HG03565 (cell line): ENCODE results near the gene USE1.

Source experiments
- ATAC-seq: cut with Tn5 transposase; IDR thresholded peaks from one replicate; pipeline ENCODE4 v1.9.1; 2021; ENCODE audit warnings: mild to moderate bottlenecking, moderate library complexity; ENCODE audit not compliant: unreplicated experiment

USE1 gene

DNA sequence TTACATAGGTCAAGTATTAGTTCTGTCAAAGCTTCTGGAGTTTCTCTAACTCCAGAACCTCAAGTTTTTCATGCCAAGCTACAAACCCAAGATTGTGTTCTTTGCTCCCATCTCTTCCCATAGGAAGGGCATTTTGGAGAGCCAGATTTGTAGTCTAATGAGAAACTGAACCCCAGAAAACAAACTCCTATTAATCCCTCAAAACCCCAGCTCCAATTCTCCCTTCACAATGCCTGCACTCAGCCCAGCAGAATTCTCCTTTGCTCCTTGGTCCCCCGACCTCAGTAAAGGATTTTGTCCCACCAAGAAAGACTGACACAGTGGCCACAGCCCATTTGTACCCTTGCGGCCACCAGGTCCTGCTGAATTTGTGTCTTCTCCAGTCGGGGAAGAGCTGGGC lies 41.0 kb downstream of the USE1 start:
- ATAC-seq: no peak

GRCh38 chr19:17259118-17259780 lies 44.1 kb downstream of the USE1 start:
- no peak for ATAC-seq

DNA sequence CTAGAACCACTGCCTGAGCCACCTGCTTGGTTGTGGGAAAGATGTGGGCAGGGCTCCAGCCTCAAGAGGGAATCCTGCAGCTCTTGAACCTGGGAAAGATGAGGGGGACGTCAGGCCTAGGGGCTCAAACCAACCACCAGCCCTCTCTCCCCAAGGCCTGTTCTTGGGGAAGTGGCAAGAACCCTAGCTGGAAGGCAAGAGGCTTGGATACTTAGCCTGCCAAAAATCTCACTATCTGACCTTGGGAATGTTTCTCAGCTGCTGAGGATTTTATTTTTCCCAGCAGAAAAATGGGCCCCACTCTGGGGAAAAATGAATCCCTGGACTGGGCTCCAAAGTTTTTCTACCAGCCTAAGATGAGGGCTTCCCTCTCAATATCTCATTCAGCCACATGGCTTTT lies 44.8 kb downstream of the USE1 start:
- no peak for ATAC-seq

- no peak for ATAC-seq
These were observed 45.7 kb downstream of the USE1 start for GRCh38 chr19:17260842-17261325.

DNA sequence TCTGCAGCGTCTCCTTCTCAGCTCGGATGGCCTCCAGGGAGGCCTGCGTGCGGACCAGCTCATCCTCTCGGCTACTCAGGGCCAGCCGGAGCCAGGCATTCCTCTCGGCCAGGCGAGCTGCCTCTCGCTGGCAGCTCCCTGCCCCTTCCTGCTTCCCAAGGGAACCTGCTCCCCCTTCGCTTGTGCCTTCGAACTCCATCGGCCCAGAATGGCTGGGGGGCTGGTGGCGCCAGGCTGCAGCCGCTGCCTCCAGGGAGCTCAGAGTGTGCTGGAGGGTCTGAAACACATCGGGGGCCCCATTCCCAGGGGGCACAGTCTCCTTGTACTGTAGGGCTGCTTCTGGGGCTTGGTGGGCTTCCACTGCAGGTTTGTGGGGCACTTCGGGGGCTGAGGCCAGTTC lies 47.4 kb downstream of the USE1 start:
- no peak for ATAC-seq

GRCh38 chr19:17263712-17264640 lies 48.8 kb downstream of the USE1 start:
- ATAC-seq: no peak

DNA sequence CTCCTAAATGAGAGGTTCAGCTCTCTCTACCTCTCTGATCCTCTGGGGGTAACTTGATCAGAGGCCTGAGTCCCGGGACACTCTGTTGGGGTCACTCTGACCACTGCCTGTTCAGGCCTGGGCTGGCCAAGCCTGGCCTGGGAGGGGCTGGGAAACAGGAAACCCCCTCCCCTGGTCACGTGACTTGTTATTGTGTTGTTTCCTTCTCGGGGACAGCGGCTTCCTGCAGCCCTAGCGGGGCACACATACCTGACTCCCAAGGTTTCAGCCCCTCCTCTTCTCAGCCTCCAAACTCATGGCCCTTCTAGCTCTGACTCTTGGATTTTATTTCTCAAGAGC lies 49.5 kb downstream of the USE1 start, which contains the start of gene USHBP1:
TSS of gene USHBP1 (minus strand) at position 105 of the 339 bp plus-strand sequence. CDS start 446 bp downstream, outside the sequence.
- ATAC-seq: no peak

DNA sequence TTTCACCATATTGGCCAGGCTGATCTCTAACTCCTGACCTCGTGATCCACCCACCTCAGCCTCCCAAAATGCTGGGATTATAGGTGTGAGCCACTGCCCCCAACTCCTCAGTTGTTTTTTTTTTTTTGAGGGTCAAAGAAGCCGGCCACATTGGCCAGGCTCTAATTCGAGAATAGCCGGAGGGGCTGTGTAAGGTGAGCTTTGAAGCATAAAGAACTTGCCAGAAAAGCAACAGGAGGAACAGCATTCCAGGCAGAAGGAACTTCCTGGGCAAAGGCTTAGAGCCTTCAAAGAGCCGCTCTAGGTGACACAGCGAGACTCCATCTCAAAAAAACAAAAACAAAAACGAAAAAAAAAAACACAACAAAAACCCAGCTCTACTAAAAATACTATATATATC lies 50.9 kb downstream of the USE1 start:
- no peak for ATAC-seq

GRCh38 chr19:17266589-17266974 lies 51.4 kb downstream of the USE1 start:
- ATAC-seq: peak; percentile 21

- ATAC-seq: peak; percentile 80
These were observed 52.0 kb downstream of the USE1 start, which contains the start of gene BABAM1 for GRCh38 chr19:17266975-17267788. BABAM1 (plus strand) TSS chr19:17267443; CDS start chr19:17268807, 1,364 bp downstream.

- ATAC-seq: no peak
These were observed 53.6 kb downstream of the USE1 start for GRCh38 chr19:17268754-17269153.
